H9 (cell line): ENCODE measurements around the gene ZNF415. TPM values are rescaled to one million over a fixed set of nuclear protein-coding genes. Genes with fewer than 3 reads are reported as not detected.

ENCODE experiments used
- DNase-seq: peaks from one replicate; pipeline ENCODE4 v3.0.0-alpha.2; 2017
- H2AFZ ChIP-seq: one replicate; pipeline ENCODE4 v1.6.1; 2013; ENCODE audit warnings: mild to moderate bottlenecking, low read length, control low read depth, moderate library complexity
- H2AK5ac ChIP-seq: 2 replicates; pipeline ENCODE4 v1.6.1; 2013; ENCODE audit warnings: low read length, control low read depth, mixed read lengths; ENCODE audit not compliant: insufficient read length
- H2BK120ac ChIP-seq: one replicate; pipeline ENCODE4 v1.6.1; 2013; ENCODE audit warnings: low read depth, mild to moderate bottlenecking, low read length, control low read depth, inconsistent platforms; ENCODE audit not compliant: poor library complexity, severe bottlenecking
- H2BK12ac ChIP-seq: 2 replicates; pipeline ENCODE4 v1.6.1; 2013; ENCODE audit warnings: low read length, control low read depth, mixed read lengths, low read depth; ENCODE audit not compliant: insufficient read length
- H2BK15ac ChIP-seq: 2 replicates; pipeline ENCODE4 v1.6.1; 2013; ENCODE audit warnings: low read depth, low read length, control low read depth
- H2BK20ac ChIP-seq: one replicate; pipeline ENCODE4 v1.6.1; 2013; ENCODE audit warnings: low read depth, mild to moderate bottlenecking, low read length, control low read depth, inconsistent platforms; ENCODE audit not compliant: poor library complexity, severe bottlenecking
- H2BK5ac ChIP-seq: 2 replicates; pipeline ENCODE4 v1.6.1; 2013; ENCODE audit warnings: low read length, control low read depth, mixed read lengths; ENCODE audit not compliant: insufficient read length
- H3K14ac ChIP-seq: 2 replicates; pipeline ENCODE4 v1.6.1; 2013; ENCODE audit warnings: low read length, control low read depth; ENCODE audit not compliant: insufficient read depth
- H3K18ac ChIP-seq: 2 replicates; pipeline ENCODE4 v1.6.1; 2013; ENCODE audit warnings: low read depth, mild to moderate bottlenecking, mixed read lengths, low read length, control low read depth; ENCODE audit not compliant: insufficient read length
- H3K23ac ChIP-seq: 2 replicates; pipeline ENCODE4 v1.6.1; 2013; ENCODE audit warnings: low read length, control low read depth, mixed read lengths, low read depth; ENCODE audit not compliant: insufficient read length
- H3K23me2 ChIP-seq: 2 replicates; pipeline ENCODE4 v1.6.1; 2013; ENCODE audit warnings: low read depth, mild to moderate bottlenecking, mixed read lengths, low read length, control low read depth; ENCODE audit not compliant: insufficient read length, poor library complexity, severe bottlenecking
- H3K27ac ChIP-seq: 2 replicates; pipeline ENCODE4 v1.5.1; 2013; ENCODE audit warnings: low read length, control low read depth, mixed read lengths, low read depth; ENCODE audit not compliant: insufficient read length
- H3K27me3 ChIP-seq: 2 replicates; pipeline ENCODE4 v1.6.1; 2013; ENCODE audit warnings: low read length, control low read depth, inconsistent platforms; ENCODE audit not compliant: insufficient read depth
- H3K4ac ChIP-seq: 2 replicates; pipeline ENCODE4 v1.6.1; 2013; ENCODE audit warnings: low read depth, mild to moderate bottlenecking, control low read depth, inconsistent platforms, low read length, moderate library complexity
- H3K4me1 ChIP-seq: 2 replicates; pipeline ENCODE4 v1.6.1; 2013; ENCODE audit warnings: low read length, control low read depth, inconsistent platforms; ENCODE audit not compliant: insufficient read depth
- H3K4me2 ChIP-seq: 2 replicates; pipeline ENCODE4 v1.6.1; 2013; ENCODE audit warnings: low read length, control low read depth, mixed read lengths; ENCODE audit not compliant: insufficient read length, insufficient read depth
- H3K56ac ChIP-seq: 2 replicates; pipeline ENCODE4 v1.6.1; 2013; ENCODE audit warnings: low read depth, mild to moderate bottlenecking, mixed read lengths, low read length, control low read depth; ENCODE audit not compliant: insufficient read length
- H3K79me1 ChIP-seq: 2 replicates; pipeline ENCODE4 v1.6.1; 2013; ENCODE audit warnings: low read depth, mild to moderate bottlenecking, moderate library complexity, low read length, control low read depth, inconsistent platforms; ENCODE audit not compliant: insufficient read depth, poor library complexity, severe bottlenecking
- H3K79me2 ChIP-seq: 2 replicates; pipeline ENCODE4 v1.6.1; 2013; ENCODE audit warnings: low read length, control low read depth, inconsistent platforms; ENCODE audit not compliant: insufficient read depth
- H3K9ac ChIP-seq: 2 replicates; pipeline ENCODE4 v1.6.1; 2013; ENCODE audit warnings: low read length, control low read depth, mixed read lengths; ENCODE audit not compliant: insufficient read length; ENCODE audit errors: extremely low read depth
- H3K9me3 ChIP-seq: one replicate; pipeline ENCODE4 v1.6.1; 2013; ENCODE audit warnings: low read depth, low read length, inconsistent platforms; ENCODE audit not compliant: control insufficient read depth
- H3T11ph ChIP-seq: one replicate; pipeline ENCODE4 v1.6.1; 2013; ENCODE audit warnings: mild to moderate bottlenecking, low read length, control low read depth, inconsistent platforms
- H4K20me1 ChIP-seq: one replicate; pipeline ENCODE4 v1.6.1; 2013; ENCODE audit not compliant: control insufficient read depth, insufficient read length, insufficient read depth
- H4K5ac ChIP-seq: 2 replicates; pipeline ENCODE4 v1.6.1; 2013; ENCODE audit warnings: low read depth, mild to moderate bottlenecking, mixed read lengths, low read length, control low read depth; ENCODE audit not compliant: insufficient read length
- H4K8ac ChIP-seq: replicated peaks from 2 replicates; pipeline ENCODE4 v1.6.1; 2013; ENCODE audit warnings: low read length, control low read depth, mixed read lengths, low read depth; ENCODE audit not compliant: insufficient read length
- H4K91ac ChIP-seq: 2 replicates; pipeline ENCODE4 v1.6.1; 2013; ENCODE audit warnings: low read depth, mild to moderate bottlenecking, moderate library complexity, mixed read lengths, low read length, control low read depth; ENCODE audit not compliant: insufficient read length
- H3K27ac Mint-ChIP-seq, 3 experiments: 2 replicates in 2 of 3; 3 replicates in 1 of 3; pipeline ENCODE4 v1.8.0; 2020 to 2021; ENCODE audit warnings: mixed read lengths in 3 of 3, mild to moderate bottlenecking in 1 of 3, moderate library complexity in 1 of 3
- H3K27me3 Mint-ChIP-seq: 2 replicates; pipeline ENCODE4 v1.8.0; 2021; ENCODE audit warnings: low read depth, mild to moderate bottlenecking, moderate library complexity, mixed read lengths
- H3K36me3 Mint-ChIP-seq, 3 experiments: 2 replicates in 2 of 3; 3 replicates in 1 of 3; pipeline ENCODE4 v1.8.0; 2020 to 2021; ENCODE audit warnings: low read depth in 3 of 3, mixed read lengths in 3 of 3; ENCODE audit not compliant: insufficient read depth in 1 of 3
- H3K4me1 Mint-ChIP-seq, 2 experiments: 2 replicates each; pipeline ENCODE4 v1.8.0; 2020; ENCODE audit warnings: mixed read lengths in 2 of 2
- H3K4me3 Mint-ChIP-seq, 2 experiments: 2 replicates in 1 of 2; 3 replicates in 1 of 2; pipeline ENCODE4 v1.8.0; 2020 to 2021; ENCODE audit warnings: mild to moderate bottlenecking in 2 of 2, mixed read lengths in 2 of 2, moderate library complexity in 1 of 2
- H3K9me3 Mint-ChIP-seq, 2 experiments: 2 replicates in 1 of 2; 3 replicates in 1 of 2; pipeline ENCODE4 v1.8.0; 2020; ENCODE audit warnings: mild to moderate bottlenecking in 2 of 2, mixed read lengths in 2 of 2, moderate library complexity in 1 of 2
- CTCF ChIP-seq: fragments of 200-600 bp; sonication (generic); conservative IDR thresholded peaks from 3 replicates; pipeline ENCODE4 v1.8.0; 2021; ENCODE audit warnings: antibody characterized with exemption, mild to moderate bottlenecking
- WGBS: extraction: QIAGEN DNeasy Blood & Tissue Kit; methylation state at CpG from one replicate; pipeline ENCODE4 v1.1.7; 2013; ENCODE audit warnings: missing lambda C conversion rate, low lambda C conversion rate, mixed read lengths; ENCODE audit not compliant: insufficient read length; ENCODE audit errors: extremely low coverage; 5-methylcytosine and 5-hydroxymethylcytosine counted together
- total RNA-seq: library from RNA; stranded (reverse); gene quantifications from 2 replicates; pipeline ENCODE4 v1.2.1, GENCODE V29; 2021

Gene ZNF415
- total RNA-seq, 1 experiment from 2014 or later, result 12.3 TPM

- H3K23me2 ChIP-seq, result no peaks in the 10 kb centered on the region
- no peak overlapping the region for H2AK5ac ChIP-seq
- no peak for TF ChIP-seq CTCF
- H4K20me1 ChIP-seq, result no peaks in the 10 kb centered on the region
- H3K14ac ChIP-seq, result no peak overlapping the region
- no peak overlapping the region for H2BK5ac ChIP-seq
- Mint-ChIP-seq H3K27me3 (no peaks in the 10 kb centered on the region), H3K9me3 (peaks cover 9 to 14% of the 10 kb centered on the region in 2 experiments; a peak in 3 of 5 replicates), H3K4me1 (peaks cover 6 to 7% of the 10 kb centered on the region in 2 experiments), H3K36me3 (peaks cover 50 to 69% (median 67%) of the 10 kb centered on the region in 3 experiments), H3K27ac (no peak overlapping the region), H3K4me3 (no peak overlapping the region)
- H3K56ac ChIP-seq, result no peak overlapping the region
- no peak overlapping the region for H3K4ac ChIP-seq
- no CpG with 5 or more reads among the region's 1 CpG for WGBS
- H3K23ac ChIP-seq, result no peak overlapping the region
- no peak overlapping the region for H4K8ac ChIP-seq
- no peak overlapping the region for H2BK20ac ChIP-seq
- H3K4me2 ChIP-seq, result no peak overlapping the region
- no peak overlapping the region for H4K5ac ChIP-seq
- H2BK120ac ChIP-seq, result no peak overlapping the region
- no peak overlapping the region for H3K27ac ChIP-seq
- no peak overlapping the region for H3K9ac ChIP-seq
- DNase-seq, result no peak
- H2BK15ac ChIP-seq, result no peak overlapping the region
- H2AFZ ChIP-seq, result no peak overlapping the region
- no peak overlapping the region for H3K18ac ChIP-seq
- no peaks in the 10 kb centered on the region for H3K79me2 ChIP-seq
- H4K91ac ChIP-seq, result no peak overlapping the region
- no peaks in the 10 kb centered on the region for H3K79me1 ChIP-seq
- no peak overlapping the region for H2BK12ac ChIP-seq
- no peak overlapping the region for H3T11ph ChIP-seq
- H3K27me3 ChIP-seq, result no peaks in the 10 kb centered on the region
- H3K4me1 ChIP-seq, result no peaks in the 10 kb centered on the region
- H3K9me3 ChIP-seq, result no peaks in the 10 kb centered on the region
Observed at GRCh38 chr19:53078668-53079067, 54.0 kb downstream of the ZNF415 start.
